ENCODE results near the gene TTC34. TPM values are rescaled to one million over a fixed set of nuclear protein-coding genes. Genes with fewer than 3 reads are reported as not detected.

The TTC34 gene
- total RNA-seq, 1 donor from 2014 or later: 1.4 TPM

GRCh38 chr1:2593251-2593878 is 208.1 kb downstream of the TTC34 start:
- DNase-seq (ENCODE audit: low spot score) (peak; percentile 52), ATAC-seq (no peak)
- intact Hi-C loops (cut with DNase I): no loop called here

GRCh38 chr1:2592672-2593071 is 208.8 kb downstream of the TTC34 start:
- intact Hi-C loops (cut with DNase I): no loop called here
- ATAC-seq: no peak

DNA sequence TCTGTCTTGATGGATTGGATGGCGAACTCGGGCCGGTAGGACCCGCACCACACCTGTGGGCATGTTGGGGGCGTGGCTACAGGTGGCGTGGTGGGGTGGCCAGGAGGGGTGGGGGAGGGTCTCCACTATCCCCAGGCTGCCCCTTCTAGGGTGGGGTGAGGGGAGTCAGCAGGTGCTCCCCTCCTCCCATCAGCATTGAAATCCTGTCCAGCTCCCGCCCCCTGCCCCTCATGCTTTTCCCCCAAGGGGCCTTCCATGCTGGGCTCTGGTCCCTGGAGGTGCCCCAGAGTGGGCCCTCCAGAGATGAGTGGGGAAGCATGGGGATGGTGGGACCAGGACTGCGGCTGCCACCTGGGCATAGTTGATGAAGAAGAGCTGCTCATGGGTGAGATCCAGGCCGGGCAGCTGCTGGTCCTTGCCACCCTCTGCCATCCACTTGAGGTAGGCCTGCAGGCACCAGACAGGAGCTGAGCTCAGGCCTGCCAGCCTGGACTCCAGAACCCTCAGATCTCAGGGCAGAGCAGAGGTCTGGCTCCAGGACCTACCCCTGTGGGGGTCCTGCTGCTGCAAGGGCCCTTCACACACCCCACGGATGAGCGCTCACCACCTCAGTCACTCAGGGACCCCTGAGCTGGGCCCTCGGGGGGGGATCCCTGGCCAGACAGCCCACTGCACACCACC is 209.8 kb downstream of the TTC34 start:
- no peak for ATAC-seq
- peak; percentile 49 for DNase-seq (ENCODE audit: low spot score)
- intact Hi-C loops (cut with DNase I): no loop called here

More at GRCh38 chr1:2592672-2593071, 208.8 kb downstream of the TTC34 start:
- peak; percentile 51 for DNase-seq (ENCODE audit: low spot score)

GRCh38 chr1:2591233-2591580 is 210.3 kb downstream of the TTC34 start:
- intact Hi-C loops (cut with DNase I): no loop called here
- DNase-seq (ENCODE audit: low spot score) (no peak), ATAC-seq (no peak)

GRCh38 chr1:2590233-2591141 is 211.0 kb downstream of the TTC34 start:
- DNase-seq (ENCODE audit: low spot score) (peak; percentile 57), ATAC-seq (no peak)
- intact Hi-C loops (cut with DNase I): no loop called here

DNA sequence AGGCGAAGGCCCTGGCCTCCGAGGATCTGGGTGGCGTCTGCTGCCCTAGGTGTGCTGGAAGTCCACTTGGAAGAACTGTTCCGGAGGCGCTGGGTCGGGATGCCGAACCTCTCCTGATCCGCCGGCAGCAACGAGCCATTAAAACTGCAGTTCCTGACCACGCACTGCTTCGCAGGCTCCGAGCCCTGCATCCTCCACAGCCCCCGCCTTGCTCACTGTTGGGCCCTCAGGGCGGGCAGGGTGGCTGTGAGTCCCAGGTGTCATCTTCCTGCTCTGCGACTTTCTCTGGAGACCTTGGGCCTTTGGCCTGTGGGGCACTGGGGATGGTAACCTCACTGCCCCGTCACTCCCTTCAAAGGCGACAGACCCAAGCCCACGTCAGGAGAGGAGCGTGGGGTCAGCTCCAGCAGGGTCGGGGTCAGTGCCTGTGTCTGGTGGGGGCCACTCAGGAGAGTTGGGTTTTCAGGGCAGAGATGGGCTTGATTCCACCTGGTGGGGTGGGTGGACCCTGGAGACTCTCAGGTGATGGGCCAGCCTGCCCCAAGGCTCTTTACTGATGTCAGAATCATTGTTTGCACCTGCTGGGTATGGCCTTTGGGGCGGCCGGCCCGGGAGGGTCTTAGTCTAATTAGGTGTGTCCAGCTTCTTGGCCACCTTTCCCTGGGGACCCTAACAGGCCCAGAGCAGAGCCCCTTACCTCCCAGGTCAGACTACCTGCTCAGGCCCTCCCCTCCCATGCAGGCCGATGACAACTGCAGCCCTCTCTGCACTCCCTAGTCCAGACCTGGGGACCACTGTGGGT is 211.9 kb downstream of the TTC34 start:
- ATAC-seq (no peak), DNase-seq (ENCODE audit: low spot score) (peak; percentile 57)
- intact Hi-C loops (cut with DNase I): no loop called here

- DNase-seq (ENCODE audit: low spot score) (no peak), ATAC-seq (no peak)
- intact Hi-C loops (cut with DNase I): no loop called here
These were observed 212.6 kb downstream of the TTC34 start for GRCh38 chr1:2588661-2589430.

DNA sequence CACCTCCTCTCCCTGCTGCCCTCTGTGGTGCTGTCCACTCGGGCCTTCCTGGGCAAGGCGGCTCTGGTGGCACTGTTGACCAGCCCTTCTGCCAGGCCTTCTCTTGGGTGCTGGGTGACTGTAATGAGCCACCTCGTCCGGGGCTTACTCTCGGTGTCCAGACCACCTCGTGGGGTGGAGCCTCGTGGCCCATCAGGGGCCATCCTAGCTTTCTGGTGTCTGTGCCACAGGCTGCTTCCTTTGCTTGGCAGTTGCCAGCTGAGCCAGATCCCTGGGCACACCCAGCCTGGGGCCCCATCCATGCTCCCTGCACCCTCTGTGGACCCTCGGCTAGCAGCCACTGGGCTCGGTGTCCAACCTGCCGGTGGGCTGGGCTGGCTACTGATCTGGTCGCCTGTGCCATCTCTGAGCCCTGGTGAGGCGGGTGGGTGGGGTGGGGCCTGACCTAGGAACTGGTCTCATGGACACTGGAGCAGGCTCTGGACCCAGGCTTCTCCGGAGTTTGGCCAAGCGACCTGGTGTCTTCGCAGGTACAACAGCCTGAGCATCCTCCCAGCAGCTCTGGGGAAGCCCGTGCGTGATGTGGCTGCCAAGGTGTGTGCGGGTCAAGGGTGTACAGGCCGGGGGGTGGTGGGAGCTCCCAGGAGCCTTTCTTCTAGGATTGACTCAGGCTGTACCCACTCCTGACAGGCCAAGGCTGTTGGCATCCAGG is 213.5 kb downstream of the TTC34 start:
- ATAC-seq (no peak), DNase-seq (ENCODE audit: low spot score) (no peak)
- intact Hi-C loops (cut with DNase I): no loop called here

DNA sequence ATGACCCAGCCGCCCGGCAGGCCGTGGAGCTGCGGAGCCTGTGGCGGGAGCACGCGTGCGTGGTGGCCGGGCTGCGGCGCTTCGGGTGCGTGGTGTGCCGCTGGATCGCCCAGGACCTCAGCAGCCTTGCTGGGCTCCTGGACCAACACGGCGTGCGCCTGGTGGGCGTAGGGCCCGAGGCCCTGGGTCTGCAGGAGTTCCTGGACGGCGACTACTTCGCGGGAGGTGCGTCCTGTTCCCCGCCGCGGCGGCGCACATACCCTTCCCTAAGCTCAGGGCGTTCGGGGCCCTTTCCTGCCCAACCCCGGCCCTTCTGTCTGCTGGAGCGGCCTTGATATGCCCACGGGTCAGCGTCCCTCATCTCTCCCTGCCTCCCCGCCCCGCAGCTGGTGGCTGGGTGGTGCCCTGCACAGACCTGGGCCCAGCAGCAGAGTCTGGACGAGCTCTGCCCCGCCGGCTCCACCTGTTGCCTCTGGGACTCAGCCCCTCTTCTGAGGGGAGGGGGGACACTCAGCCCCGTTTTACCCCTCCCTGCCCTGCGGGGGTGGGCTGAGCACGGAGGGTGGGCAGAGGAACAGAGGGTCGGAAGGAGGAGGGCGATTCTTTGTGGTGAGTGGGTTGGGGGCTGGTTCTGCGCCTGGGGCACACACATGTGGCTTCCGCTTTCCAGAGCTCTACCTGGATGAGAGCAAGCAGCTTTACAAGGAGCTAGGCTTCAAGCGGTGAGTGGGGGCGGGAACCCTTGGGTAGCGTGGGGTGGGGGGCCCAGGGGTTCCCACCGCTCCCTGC is 214.2 kb downstream of the TTC34 start:
- intact Hi-C loops (cut with DNase I): no loop called here
- ATAC-seq: no peak
- DNase-seq (ENCODE audit: low spot score): peak; percentile 79

GRCh38 chr1:2586154-2587070 is 215.1 kb downstream of the TTC34 start, which contains the start of gene PRXL2B:
TSS of gene PRXL2B (plus strand) at chr1:2586777. CDS start at chr1:2586886, 109 bp downstream.
- intact Hi-C loops (cut with DNase I): no loop called here
- peak; percentile 94 for ATAC-seq
- peak; percentile 100 for DNase-seq (ENCODE audit: low spot score)

Other genes starting within 250 kb of the TTC34 start
- 73.3 TPM for gene TNFRSF14, start 245.3 kb downstream of the TTC34 start, total RNA-seq
- 23.9 TPM for gene PRXL2B, start 214.9 kb downstream of the TTC34 start, total RNA-seq
- 1.7 TPM for gene MMEL1, start 168.7 kb downstream of the TTC34 start, total RNA-seq
- not detected for gene ACTRT2, start 219.8 kb upstream of the TTC34 start, total RNA-seq